GM10266 (cell line): ENCODE results near the gene KDM4B.

Experiments used
- DNase-seq: peaks from one replicate; pipeline ENCODE4 v3.0.0; 2012; ENCODE audit errors: extremely low spot score
- TF ChIP-seq, protein P1 (sequence below): IDR thresholded peaks from 2 replicates; pipeline ENCODE4 v1.5.1; 2012; ENCODE audit warnings: mild to moderate bottlenecking, low read depth; ENCODE audit not compliant: control insufficient read depth, insufficient read depth; ENCODE audit errors: missing control alignments

The KDM4B gene

DNA sequence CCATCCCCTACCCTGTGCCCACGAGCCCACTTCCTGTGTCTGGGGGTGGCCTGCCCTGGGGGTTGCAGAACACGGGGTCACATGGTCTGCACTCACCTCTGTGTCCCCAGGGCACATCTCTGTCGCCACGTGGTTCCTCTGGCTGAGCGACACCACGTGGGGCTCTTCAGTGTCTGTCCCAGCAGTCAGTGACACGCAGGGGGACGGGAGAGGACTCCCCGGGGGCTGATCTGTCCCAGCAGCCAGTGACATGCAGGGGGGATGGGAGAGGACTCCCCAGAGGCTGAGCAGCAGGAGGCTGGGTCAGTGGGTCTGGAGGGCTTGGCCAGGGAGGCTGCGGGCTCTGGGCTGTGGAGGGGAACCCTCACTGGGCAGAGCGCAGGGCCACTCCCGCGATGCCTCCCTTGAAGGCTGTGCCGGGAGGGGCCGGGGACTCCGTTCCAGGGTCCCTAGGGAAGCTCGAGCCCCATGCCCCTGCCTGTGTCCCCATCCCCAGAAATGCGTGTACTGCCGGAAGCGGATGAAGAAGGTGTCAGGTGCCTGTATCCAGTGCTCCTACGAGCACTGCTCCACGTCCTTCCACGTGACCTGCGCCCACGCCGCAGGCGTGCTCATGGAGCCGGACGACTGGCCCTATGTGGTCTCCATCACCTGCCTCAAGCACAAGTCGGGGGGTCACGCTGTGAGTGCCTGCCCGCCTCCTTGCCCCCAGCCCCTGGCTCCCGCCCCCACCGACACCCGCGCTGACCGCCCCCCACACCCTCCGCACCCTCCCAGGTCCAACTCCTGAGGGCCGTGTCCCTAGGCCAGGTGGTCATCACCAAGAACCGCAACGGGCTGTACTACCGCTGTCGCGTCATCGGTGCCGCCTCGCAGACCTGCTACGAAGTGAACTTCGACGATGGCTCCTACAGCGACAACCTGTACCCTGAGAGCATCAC lies 174.8 kb downstream of the KDM4B start:
- DNase-seq = no peak
- TF ChIP-seq, protein P1, sequence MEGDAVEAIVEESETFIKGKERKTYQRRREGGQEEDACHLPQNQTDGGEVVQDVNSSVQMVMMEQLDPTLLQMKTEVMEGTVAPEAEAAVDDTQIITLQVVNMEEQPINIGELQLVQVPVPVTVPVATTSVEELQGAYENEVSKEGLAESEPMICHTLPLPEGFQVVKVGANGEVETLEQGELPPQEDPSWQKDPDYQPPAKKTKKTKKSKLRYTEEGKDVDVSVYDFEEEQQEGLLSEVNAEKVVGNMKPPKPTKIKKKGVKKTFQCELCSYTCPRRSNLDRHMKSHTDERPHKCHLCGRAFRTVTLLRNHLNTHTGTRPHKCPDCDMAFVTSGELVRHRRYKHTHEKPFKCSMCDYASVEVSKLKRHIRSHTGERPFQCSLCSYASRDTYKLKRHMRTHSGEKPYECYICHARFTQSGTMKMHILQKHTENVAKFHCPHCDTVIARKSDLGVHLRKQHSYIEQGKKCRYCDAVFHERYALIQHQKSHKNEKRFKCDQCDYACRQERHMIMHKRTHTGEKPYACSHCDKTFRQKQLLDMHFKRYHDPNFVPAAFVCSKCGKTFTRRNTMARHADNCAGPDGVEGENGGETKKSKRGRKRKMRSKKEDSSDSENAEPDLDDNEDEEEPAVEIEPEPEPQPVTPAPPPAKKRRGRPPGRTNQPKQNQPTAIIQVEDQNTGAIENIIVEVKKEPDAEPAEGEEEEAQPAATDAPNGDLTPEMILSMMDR = no peak

DNA sequence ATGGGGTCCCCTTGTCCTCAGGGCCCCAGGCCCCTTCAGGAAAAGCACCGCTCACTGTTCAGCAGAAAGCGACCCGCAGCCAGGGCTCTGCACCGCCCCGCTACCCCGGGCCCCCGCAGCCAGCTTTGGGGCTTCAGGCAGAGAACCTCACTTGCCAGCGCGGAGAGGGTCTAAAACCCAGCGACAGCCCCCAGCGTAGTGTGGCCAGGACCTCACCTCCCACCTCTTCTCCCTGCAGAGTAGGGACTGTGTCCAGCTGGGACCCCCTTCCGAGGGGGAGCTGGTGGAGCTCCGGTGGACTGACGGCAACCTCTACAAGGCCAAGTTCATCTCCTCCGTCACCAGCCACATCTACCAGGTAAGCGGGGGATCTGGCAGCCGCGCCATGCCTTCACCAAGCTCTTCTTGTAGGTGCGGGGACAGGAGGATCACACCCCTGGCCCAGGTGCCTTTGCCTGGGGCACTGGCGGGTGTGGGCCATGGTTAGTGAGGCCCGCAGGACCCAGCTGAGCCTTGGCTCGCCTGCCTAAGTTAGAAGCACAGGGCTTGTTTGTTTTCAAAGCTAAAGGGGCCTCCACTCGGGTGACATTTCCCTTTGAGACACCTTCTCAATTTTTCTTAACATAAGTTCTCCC lies 175.7 kb downstream of the KDM4B start:
- DNase-seq = no peak
- TF ChIP-seq, protein P1 = no peak

DNA sequence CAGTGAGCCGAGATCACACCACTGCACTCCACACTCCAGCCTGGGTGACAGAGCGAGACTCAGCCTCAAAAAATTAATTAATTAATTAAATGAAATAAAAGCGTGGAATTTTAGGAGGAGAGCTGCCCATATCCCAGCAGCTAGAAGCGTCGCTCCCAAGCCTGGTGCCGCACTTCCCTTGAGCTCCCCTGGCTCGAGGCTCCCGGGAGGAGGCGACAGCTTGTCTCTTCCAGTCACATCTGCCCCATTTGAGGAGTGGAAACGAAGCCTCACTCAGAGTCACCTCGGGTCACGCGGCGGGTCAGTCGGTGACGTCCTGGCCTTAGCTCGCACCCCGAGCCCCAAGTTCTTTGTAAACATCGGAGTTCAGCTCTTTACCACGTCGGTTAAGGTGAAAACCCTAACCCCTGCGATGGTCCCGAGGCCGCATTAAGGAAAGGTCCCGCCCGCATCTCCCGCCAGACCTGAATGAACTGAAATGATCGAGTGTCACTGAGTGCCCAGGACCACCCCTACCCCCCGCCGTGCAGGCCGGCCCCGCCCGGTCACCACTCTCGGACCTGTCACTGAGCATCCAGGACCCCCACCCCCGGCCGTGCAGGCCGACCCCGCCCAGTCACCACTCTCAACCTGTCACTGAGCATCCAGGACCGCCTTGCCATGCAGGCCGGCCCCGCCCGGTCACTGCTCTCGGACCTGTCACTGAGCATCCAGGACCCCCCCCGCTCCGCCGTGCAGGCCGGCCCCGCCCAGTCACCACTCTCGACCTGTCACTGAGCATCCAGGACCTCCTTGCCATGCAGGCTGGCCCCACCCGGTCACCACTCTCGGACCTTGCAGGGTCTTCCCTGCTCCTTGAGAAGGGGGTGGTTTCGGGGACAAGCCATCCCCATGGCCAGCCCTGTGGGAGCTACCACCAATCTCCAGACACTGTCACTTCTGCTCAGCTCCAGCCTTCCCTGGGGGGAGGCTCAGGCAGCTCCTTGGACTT lies 176.9 kb downstream of the KDM4B start:
- TF ChIP-seq, protein P1 = no peak
- DNase-seq = no peak

DNA sequence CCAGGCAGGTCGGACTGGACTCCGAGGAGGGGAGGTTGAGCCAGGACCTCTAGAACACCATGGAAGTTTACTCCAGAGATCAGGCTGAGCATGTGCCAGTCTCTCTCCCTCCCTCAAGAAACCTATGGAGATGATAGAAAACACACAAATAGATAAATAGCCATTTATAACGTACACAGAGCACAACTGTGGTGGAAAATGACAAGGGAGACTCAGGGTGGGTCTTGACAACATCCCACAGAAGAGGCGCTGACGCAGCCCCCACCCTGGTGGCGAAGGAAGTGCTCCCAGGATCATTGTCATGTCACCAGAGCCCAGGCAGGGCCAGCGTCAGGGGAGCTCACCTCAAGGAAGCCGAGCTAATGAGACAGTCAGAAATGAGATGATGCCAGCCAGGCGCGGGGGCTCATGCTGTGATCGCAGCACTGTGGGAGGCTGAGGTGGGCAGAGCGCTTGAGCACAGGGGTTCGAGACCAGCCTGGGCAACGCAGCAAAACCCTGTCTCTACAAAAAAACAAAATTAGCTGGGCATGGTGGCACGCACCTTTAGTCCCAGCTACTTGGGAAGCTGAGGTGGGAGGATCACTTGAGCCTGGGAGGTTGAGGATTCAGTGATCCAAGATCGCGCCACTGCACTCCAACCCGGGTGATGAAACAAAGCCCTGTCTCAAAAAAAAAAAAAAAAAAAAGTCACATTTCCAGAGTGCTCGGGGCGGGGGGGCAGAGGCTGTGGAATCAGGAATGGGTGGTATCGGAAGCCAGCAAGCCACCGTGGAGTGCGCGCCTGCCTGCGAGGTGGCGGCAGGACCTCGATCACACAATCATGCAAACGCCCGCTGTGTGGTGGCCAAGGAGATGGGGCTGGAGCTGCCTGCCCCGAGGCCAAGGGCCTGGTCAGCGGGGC lies 178.4 kb downstream of the KDM4B start:
- TF ChIP-seq, protein P1 = no peak
- no peak for DNase-seq

DNA sequence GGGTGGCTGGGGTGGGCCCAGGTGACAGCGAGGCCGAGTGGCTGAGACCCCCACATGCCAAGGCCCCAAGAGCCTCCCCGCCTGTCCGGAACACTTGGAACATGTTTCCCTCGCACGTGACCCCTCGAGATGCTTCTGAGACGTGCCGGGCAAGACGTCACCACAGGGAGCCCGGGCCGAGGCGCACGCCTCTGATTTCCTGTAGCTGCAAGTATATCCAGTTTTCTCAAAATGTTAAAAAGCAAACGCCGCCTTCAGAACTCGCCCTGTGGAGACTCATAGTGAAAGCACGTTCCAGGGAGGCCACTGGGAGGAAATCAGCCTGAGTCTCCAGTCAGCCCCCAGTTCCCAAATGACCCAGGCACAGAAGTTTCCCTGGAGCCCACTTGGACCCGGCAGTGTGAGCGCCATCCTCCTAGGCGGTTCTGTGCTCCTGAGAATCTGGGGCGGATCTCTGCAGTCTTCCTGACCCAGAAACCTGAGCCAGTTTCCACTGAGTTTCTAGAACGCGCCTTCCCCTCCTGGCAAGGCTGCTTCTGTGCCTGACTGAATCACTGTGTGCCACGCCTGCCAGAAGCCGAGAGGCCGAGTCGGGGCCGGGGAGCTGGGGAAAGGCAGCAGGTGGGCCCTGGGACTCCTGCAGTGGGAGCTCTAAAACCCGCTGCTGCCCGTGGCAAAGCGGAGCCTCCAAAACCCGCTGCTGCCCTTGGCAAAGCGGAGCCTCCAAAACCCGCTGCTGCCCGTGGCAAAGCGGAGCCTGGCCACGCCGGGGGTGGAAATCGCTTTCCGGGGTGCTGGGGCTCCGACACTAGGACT lies 179.3 kb downstream of the KDM4B start:
- TF ChIP-seq, protein P1 = no peak

More for the DNA sequence above, 179.3 kb downstream of the KDM4B start:
- DNase-seq = no peak
